ENCODE measurements around the gene CDC20B.

CDC20B gene

DNA sequence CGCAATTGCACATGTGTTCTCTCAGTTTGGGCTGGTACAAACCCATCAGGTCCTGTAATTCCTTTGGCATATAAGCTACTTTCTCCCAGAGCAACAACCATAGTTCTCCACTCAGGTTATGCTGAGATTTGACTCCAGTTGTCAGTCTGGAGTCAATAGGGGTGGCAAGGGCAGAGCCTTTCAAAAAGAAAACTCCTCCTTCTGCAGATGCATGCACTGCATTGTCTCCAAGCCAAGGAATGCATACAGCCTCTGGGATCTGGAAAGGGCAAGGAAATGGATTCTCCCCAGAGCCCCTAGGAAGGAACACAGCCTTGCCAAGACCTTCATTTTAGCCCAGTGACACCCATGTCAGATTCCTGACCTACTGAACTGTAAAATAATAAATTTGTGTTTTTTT, 101.6 kb downstream of the CDC20B start:
- no peak for DNase-seq (ENCODE audit: low spot score)

DNA sequence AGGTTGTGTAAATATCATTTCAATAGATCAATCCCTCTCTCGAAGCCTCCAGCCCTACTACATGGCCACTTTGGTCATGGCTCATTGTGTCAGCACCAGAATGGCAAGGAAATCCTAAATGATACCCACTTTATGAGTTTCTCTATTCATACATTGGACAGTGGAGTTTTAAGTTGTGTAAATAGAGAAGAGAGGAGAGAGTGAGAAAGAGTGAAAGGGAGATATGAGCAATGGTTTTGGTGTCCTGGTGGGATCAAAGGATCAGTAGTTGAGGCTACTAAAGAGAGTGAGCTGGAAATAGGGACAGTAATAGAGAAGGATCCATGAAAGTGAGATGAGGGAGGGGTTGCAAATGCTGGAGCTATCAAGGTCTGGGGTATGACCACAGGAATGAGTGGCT, 102.0 kb downstream of the CDC20B start:
- no peak for DNase-seq (ENCODE audit: low spot score)
- TF ChIP-seq, protein P1, sequence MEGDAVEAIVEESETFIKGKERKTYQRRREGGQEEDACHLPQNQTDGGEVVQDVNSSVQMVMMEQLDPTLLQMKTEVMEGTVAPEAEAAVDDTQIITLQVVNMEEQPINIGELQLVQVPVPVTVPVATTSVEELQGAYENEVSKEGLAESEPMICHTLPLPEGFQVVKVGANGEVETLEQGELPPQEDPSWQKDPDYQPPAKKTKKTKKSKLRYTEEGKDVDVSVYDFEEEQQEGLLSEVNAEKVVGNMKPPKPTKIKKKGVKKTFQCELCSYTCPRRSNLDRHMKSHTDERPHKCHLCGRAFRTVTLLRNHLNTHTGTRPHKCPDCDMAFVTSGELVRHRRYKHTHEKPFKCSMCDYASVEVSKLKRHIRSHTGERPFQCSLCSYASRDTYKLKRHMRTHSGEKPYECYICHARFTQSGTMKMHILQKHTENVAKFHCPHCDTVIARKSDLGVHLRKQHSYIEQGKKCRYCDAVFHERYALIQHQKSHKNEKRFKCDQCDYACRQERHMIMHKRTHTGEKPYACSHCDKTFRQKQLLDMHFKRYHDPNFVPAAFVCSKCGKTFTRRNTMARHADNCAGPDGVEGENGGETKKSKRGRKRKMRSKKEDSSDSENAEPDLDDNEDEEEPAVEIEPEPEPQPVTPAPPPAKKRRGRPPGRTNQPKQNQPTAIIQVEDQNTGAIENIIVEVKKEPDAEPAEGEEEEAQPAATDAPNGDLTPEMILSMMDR (IDR thresholded peaks at IDR 0.05; ENCODE audit: extremely low read depth, missing control alignments) = no peak

More for the DNA sequence above, 101.6 kb downstream of the CDC20B start:
- TF ChIP-seq, protein P1 (IDR thresholded peaks at IDR 0.05; ENCODE audit: extremely low read depth, missing control alignments) = no peak

DNA sequence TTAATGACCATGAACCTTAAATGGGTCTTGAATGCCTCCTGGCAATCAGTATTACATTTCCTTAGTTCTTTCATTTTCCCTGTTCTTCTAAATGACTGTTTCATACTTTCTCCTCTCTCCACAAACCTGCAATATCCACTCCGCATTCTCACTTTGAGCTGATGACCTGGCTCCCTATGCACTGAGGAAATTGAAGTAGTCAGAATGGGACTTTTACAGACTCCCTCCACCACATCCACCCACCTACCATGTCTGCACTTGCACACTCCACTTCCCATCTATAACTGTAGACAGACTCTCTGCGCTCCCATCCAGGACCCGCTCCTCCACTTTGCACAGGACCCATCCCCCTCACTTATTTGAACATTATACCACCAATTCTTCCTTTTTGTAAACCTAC, 106.7 kb downstream of the CDC20B start:
- no peak for DNase-seq (ENCODE audit: low spot score)
- TF ChIP-seq, protein P1 (IDR thresholded peaks at IDR 0.05; ENCODE audit: extremely low read depth, missing control alignments) = no peak

DNA sequence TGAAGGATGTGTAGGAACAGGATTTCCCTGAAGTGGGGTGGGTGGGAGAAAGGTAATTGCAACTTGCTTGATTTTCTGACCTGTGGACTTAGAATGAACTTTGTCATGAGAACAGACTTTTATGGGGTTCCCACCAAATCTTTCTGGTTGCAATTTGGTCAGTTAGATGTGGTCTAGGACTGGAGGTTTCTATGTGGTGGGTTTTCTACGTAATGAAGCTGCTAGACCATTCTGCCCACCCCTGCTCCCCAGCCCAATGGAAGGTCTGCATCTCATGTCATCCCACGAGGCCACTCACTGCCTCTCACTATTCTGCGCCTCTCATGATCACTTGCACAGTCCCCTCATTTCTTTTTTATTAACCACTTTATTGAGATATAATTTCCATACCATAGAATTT, 108.5 kb downstream of the CDC20B start:
- DNase-seq (ENCODE audit: low spot score) = no peak
- TF ChIP-seq, protein P1 (IDR thresholded peaks at IDR 0.05; ENCODE audit: extremely low read depth, missing control alignments) = no peak

DNA sequence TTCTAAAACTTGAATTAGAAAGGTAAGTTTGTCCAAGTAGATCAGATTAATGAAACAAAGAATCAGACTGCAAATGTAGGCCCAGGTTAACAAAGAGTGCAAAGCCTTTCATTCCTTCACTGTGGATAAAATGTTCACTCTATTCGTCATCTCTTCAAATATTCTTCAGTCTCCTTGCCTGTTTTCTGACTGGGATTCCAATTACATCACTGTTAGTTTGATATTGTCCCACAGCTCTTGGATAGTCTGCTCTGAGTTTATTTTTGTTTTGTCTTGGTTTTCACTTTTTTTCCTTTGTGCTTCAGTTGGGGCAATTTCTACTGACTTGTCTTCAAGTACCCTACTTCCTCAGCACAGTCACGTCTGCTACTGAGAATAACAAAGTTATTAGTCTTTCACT, 109.1 kb downstream of the CDC20B start:
- DNase-seq (ENCODE audit: low spot score) = no peak
- TF ChIP-seq, protein P1 (IDR thresholded peaks at IDR 0.05; ENCODE audit: extremely low read depth, missing control alignments) = no peak

DNA sequence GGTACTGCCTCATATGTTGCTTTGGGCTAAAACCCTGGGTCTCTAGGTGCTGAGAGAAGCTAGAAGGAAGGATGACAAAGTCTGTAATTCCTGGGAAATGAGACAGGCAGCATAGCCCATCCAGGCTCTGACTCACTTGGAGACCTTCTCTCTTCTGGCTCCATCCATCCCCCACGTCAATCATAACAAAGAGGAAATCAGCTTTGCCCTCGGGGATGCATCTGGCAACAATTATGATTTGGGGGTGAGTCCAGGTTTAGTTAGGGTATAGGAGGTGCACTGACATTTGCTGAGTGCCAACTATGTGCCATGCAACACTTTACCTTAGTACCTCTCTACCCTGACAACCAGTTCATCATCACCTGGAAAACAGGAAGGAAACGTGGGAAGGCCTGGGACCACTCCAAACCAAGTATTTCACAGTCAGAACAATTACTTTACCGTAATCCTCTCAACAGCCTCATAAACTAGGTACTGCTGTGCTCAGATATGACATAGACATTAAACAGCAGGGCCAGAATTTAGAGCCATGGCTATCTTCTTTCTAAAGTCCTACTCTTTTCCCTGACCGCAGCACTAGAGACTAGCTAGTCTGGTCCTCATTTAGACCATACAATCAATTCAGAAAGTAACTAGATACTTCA, 109.6 kb downstream of the CDC20B start:
- no peak for DNase-seq (ENCODE audit: low spot score)
- TF ChIP-seq, protein P1 (IDR thresholded peaks at IDR 0.05; ENCODE audit: extremely low read depth, missing control alignments) = no peak
